Neuronal stem cell (in vitro differentiated cells): ENCODE measurements around the gene ELK4.
"Not testable (repeated sequence)": the region's sequence is repeated elsewhere in the genome, so short reads cannot be mapped to it uniquely, and the experiment has no call there.

Experiments used
- DNase-seq: peaks from one replicate; pipeline ENCODE4 v3.0.0-alpha.2; 2013; ENCODE audit warnings: low spot score
- H2AFZ ChIP-seq: one replicate; pipeline ENCODE4 v1.6.1; 2013; ENCODE audit warnings: mild to moderate bottlenecking, low read length, inconsistent platforms
- H2AK5ac ChIP-seq: 2 replicates; pipeline ENCODE4 v1.6.1; 2013; ENCODE audit warnings: low read depth, mild to moderate bottlenecking, inconsistent platforms, low read length, moderate library complexity, mixed read lengths
- H2BK120ac ChIP-seq: 2 replicates; pipeline ENCODE4 v1.6.1; 2013; ENCODE audit warnings: low read depth, mild to moderate bottlenecking, inconsistent platforms, low read length, moderate library complexity, mixed read lengths
- H2BK12ac ChIP-seq: one replicate; pipeline ENCODE4 v1.6.1; 2013; ENCODE audit warnings: low read length, inconsistent platforms
- H2BK15ac ChIP-seq: 2 replicates; pipeline ENCODE4 v1.6.1; 2013; ENCODE audit warnings: mild to moderate bottlenecking, low read length, inconsistent platforms, mixed read lengths
- H2BK5ac ChIP-seq: one replicate; pipeline ENCODE4 v1.6.1; 2013; ENCODE audit warnings: inconsistent platforms, mild to moderate bottlenecking, low read length, moderate library complexity
- H3K14ac ChIP-seq: one replicate; pipeline ENCODE4 v1.6.1; 2013; ENCODE audit warnings: low read length, inconsistent platforms
- H3K18ac ChIP-seq: 2 replicates; pipeline ENCODE4 v1.6.1; 2013; ENCODE audit warnings: low read length, inconsistent platforms
- H3K23ac ChIP-seq: 2 replicates; pipeline ENCODE4 v1.6.1; 2013; ENCODE audit warnings: low read depth, mild to moderate bottlenecking, mixed read lengths, low read length, inconsistent platforms; ENCODE audit not compliant: poor library complexity
- H3K27ac ChIP-seq: replicated peaks from 3 replicates; pipeline ENCODE4 v1.5.1; 2013; ENCODE audit warnings: low read length, inconsistent platforms
- H3K27me3 ChIP-seq, 3 experiments: 2 replicates each; pipeline ENCODE4 v1.6.1; 2013; ENCODE audit warnings: low read length in 3 of 3, mild to moderate bottlenecking in 2 of 3, inconsistent platforms in 1 of 3, low read depth in 1 of 3, mixed read lengths in 1 of 3, moderate library complexity in 1 of 3; ENCODE audit not compliant: control insufficient read depth in 3 of 3, insufficient read depth in 3 of 3
- H3K36me3 ChIP-seq, 2 donors: replicated peaks in 1 of 2; 2 replicates each; pipeline ENCODE4 v1.6.1; 2013; ENCODE audit warnings: low read length in 2 of 2; ENCODE audit not compliant: control insufficient read depth in 2 of 2, insufficient read depth in 2 of 2
- H3K4ac ChIP-seq: 2 replicates; pipeline ENCODE4 v1.6.1; 2013; ENCODE audit warnings: inconsistent platforms, mild to moderate bottlenecking, low read length, moderate library complexity
- H3K4me1 ChIP-seq, 2 donors: 1 replicate in 1 of 2; 2 replicates in 1 of 2; pipeline ENCODE4 v1.6.1; 2013; ENCODE audit warnings: low read length in 2 of 2, low read depth in 1 of 2; ENCODE audit not compliant: control insufficient read depth in 2 of 2, insufficient read depth in 1 of 2
- H3K4me2 ChIP-seq: one replicate; pipeline ENCODE4 v1.6.1; 2013; ENCODE audit warnings: mild to moderate bottlenecking, low read length, inconsistent platforms; ENCODE audit not compliant: insufficient read depth, poor library complexity, severe bottlenecking
- H3K4me3 ChIP-seq, 2 donors: 2 replicates each; pipeline ENCODE4 v1.5.1; 2013; ENCODE audit warnings: low read length in 2 of 2, mild to moderate bottlenecking in 2 of 2, inconsistent platforms in 1 of 2, moderate library complexity in 1 of 2
- H3K79me1 ChIP-seq: one replicate; pipeline ENCODE4 v1.6.1; 2013; ENCODE audit warnings: low read depth, mild to moderate bottlenecking, inconsistent platforms, low read length, moderate library complexity
- H3K9ac ChIP-seq: one replicate; pipeline ENCODE4 v1.6.1; 2013; ENCODE audit warnings: mild to moderate bottlenecking, low read depth, low read length, inconsistent platforms; ENCODE audit not compliant: poor library complexity
- H3K9me3 ChIP-seq, 2 donors: replicated peaks in 1 of 2; 2 replicates each; pipeline versions ENCODE3 to v1.6.1; 2013; ENCODE audit warnings: low read length in 2 of 2, mild to moderate bottlenecking in 2 of 2, inconsistent platforms in 1 of 2, low read depth in 1 of 2, mixed read lengths in 1 of 2, moderate library complexity in 1 of 2; ENCODE audit not compliant: control insufficient read depth in 2 of 2, insufficient read depth in 1 of 2
- H4K8ac ChIP-seq: one replicate; pipeline ENCODE4 v1.6.1; 2013; ENCODE audit warnings: low read depth, mild to moderate bottlenecking, inconsistent platforms, low read length, moderate library complexity
- H4K91ac ChIP-seq: one replicate; pipeline ENCODE4 v1.6.1; 2013; ENCODE audit warnings: low read length, low read depth, mild to moderate bottlenecking, inconsistent platforms; ENCODE audit not compliant: poor library complexity
- WGBS, 2 donors: extraction: QIAGEN DNeasy Blood & Tissue Kit; methylation state at CpG; one replicate each; pipeline ENCODE4 v1.1.7; 2013; ENCODE audit warnings: missing lambda C conversion rate in 2 of 2, mixed read lengths in 1 of 2; ENCODE audit not compliant: insufficient read length in 2 of 2, insufficient replicate concordance in 1 of 2; ENCODE audit errors: extremely low coverage in 2 of 2; 5-methylcytosine and 5-hydroxymethylcytosine counted together

The ELK4 gene

GRCh38 chr1:205637854-205638468, 6.2 kb upstream of the ELK4 start:
- no peak overlapping the region for H2BK15ac ChIP-seq
- no peak overlapping the region for H3K4me3 ChIP-seq
- no peak overlapping the region for H3K4me2 ChIP-seq
- H3K27ac ChIP-seq: no peak overlapping the region
- H2BK5ac ChIP-seq: no peak overlapping the region
- H3K18ac ChIP-seq: no peak overlapping the region
- H3K9ac ChIP-seq: no peak overlapping the region
- H4K91ac ChIP-seq: no peak overlapping the region
- H3K14ac ChIP-seq: no peak overlapping the region
- no peak overlapping the region for H2AFZ ChIP-seq
- no peaks in the 10 kb centered on the region for H3K79me1 ChIP-seq
- no peak overlapping the region for H2BK120ac ChIP-seq
- DNase-seq: no peak
- H4K8ac ChIP-seq: no peak overlapping the region
- no peaks in the 10 kb centered on the region for H3K27me3 ChIP-seq
- peaks cover 0 to 3% of the 10 kb centered on the region in 2 donors for H3K4me1 ChIP-seq
- H3K36me3 ChIP-seq: no peaks in the 10 kb centered on the region
- H2AK5ac ChIP-seq: no peak overlapping the region
- no peak overlapping the region for H2BK12ac ChIP-seq
- H3K23ac ChIP-seq: no peak overlapping the region
- no peaks in the 10 kb centered on the region for H3K9me3 ChIP-seq
- no peak overlapping the region for H3K4ac ChIP-seq
- WGBS, 2 donors: no CpG with 5 or more reads among the region's 9 CpGs

- Histone ChIP-seq H2BK5ac (no peak overlapping the region), H3K4ac (no peak overlapping the region), H3K27ac (no peak overlapping the region), H3K79me1 (no peaks in the 10 kb centered on the region), H4K8ac (no peak overlapping the region), H3K4me3 (no peak overlapping the region), H2AK5ac (no peak overlapping the region), H3K14ac (no peak overlapping the region), H3K4me2 (no peak overlapping the region), H2BK12ac (no peak overlapping the region), H3K9me3 (no peaks in the 10 kb centered on the region), H3K23ac (no peak overlapping the region), H2BK120ac (no peak overlapping the region), H3K36me3 (no peaks in the 10 kb centered on the region), H3K27me3 (no peaks in the 10 kb centered on the region), H2BK15ac (no peak overlapping the region), H4K91ac (no peak overlapping the region), H3K4me1 (peaks cover 1 to 9% of the 10 kb centered on the region in 2 donors), H3K9ac (no peak overlapping the region), H3K18ac (no peak overlapping the region), H2AFZ (peak overlapping the region; percentile 73)
- no CpG with 5 or more reads among the region's 4 CpGs for WGBS, 2 donors
- DNase-seq: no peak
Observed at GRCh38 chr1:205636732-205637131, 4.9 kb upstream of the ELK4 start.

GRCh38 chr1:205636138-205636530, 4.3 kb upstream of the ELK4 start:
- H3K4me3 ChIP-seq, H2BK120ac ChIP-seq, H3K9me3 ChIP-seq, H3K23ac ChIP-seq, H3K27me3 ChIP-seq, H2AFZ ChIP-seq, H2BK12ac ChIP-seq, H2BK15ac ChIP-seq, H3K9ac ChIP-seq, H3K14ac ChIP-seq, DNase-seq, H3K27ac ChIP-seq, H4K91ac ChIP-seq, H3K4me2 ChIP-seq, H3K18ac ChIP-seq, H2AK5ac ChIP-seq, H3K4me1 ChIP-seq, H3K4ac ChIP-seq, H2BK5ac ChIP-seq, H3K79me1 ChIP-seq, H3K36me3 ChIP-seq, H4K8ac ChIP-seq: not testable (repeated sequence)
- no CpG with 5 or more reads among the region's 7 CpGs for WGBS, 2 donors

- Histone ChIP-seq H3K23ac (no peak overlapping the region), H2AK5ac (no peak overlapping the region), H4K91ac (no peak overlapping the region), H2BK12ac (no peak overlapping the region), H3K4me3 (no peak overlapping the region), H3K9ac (no peak overlapping the region), H4K8ac (no peak overlapping the region), H2BK120ac (no peak overlapping the region), H3K27me3 (no peaks in the 10 kb centered on the region), H3K36me3 (peaks cover 0 to 1% of the 10 kb centered on the region in 2 donors), H3K79me1 (no peaks in the 10 kb centered on the region), H2BK5ac (no peak overlapping the region), H3K18ac (no peak overlapping the region), H3K4ac (no peak overlapping the region), H3K14ac (no peak overlapping the region), H3K9me3 (no peaks in the 10 kb centered on the region), H3K4me2 (no peak overlapping the region), H3K4me1 (peaks cover 4 to 11% of the 10 kb centered on the region in 2 donors), H2BK15ac (no peak overlapping the region), H3K27ac (no peak overlapping the region), H2AFZ (no peak overlapping the region)
- WGBS, 2 donors: no CpG with 5 or more reads among the region's 6 CpGs
- no peak for DNase-seq
Observed at GRCh38 chr1:205633421-205633976, 1.7 kb upstream of the ELK4 start.
